Suprapubic skin (tissue), 4 donors: ENCODE data around the gene DBT. TPM values are rescaled to one million over a fixed set of nuclear protein-coding genes. Genes with fewer than 3 reads are reported as not detected.

Experiments used
- DNase-seq, 2 donors: peaks; one replicate each; pipeline ENCODE4 v3.0.0-alpha.2; 2019; ENCODE audit warnings: low spot score in 2 of 2
- H3K27ac ChIP-seq: fragments of 200-600 bp; sonication (generic); one replicate; pipeline ENCODE4 v1.5.1; 2019
- H3K27me3 ChIP-seq: fragments of 200-600 bp; sonication (generic); one replicate; pipeline ENCODE4 v1.5.1; 2019
- H3K36me3 ChIP-seq: fragments of 200-600 bp; sonication (generic); one replicate; pipeline ENCODE4 v1.5.1; 2019
- H3K4me1 ChIP-seq: fragments of 200-600 bp; sonication (generic); one replicate; pipeline ENCODE4 v1.5.1; 2019
- H3K4me3 ChIP-seq: fragments of 200-600 bp; sonication (generic); one replicate; pipeline ENCODE4 v1.5.1; 2019; ENCODE audit warnings: mild to moderate bottlenecking
- H3K9me3 ChIP-seq: fragments of 200-600 bp; sonication (generic); one replicate; pipeline ENCODE4 v1.5.1; 2019
- CTCF ChIP-seq, 2 donors: fragments of 200-600 bp in 1 of 2; fragments of 450-650 bp in 1 of 2; sonication (generic) in 1 of 2; IDR thresholded peaks; one replicate each; pipeline ENCODE4 v1.5.1; 2016 to 2019; ENCODE audit warnings: antibody characterized with exemption in 2 of 2, mild to moderate bottlenecking in 1 of 2, moderate library complexity in 1 of 2
- EP300 ChIP-seq: sonication (generic); formaldehyde crosslinking; IDR thresholded peaks from one replicate; pipeline ENCODE4 v1.6.1; 2017; ENCODE audit warnings: antibody characterized with exemption
- POLR2A ChIP-seq, 2 donors: fragments of 450-650 bp; IDR thresholded peaks; one replicate each; pipeline ENCODE4 v1.6.1; 2017; ENCODE audit warnings: antibody characterized with exemption in 2 of 2, mild to moderate bottlenecking in 2 of 2, moderate library complexity in 2 of 2
- POLR2AphosphoS5 ChIP-seq, 3 donors: sonication (generic); formaldehyde crosslinking; IDR thresholded peaks; one replicate each; pipeline ENCODE4 v1.6.1; 2017; ENCODE audit warnings: antibody characterized with exemption in 3 of 3
- WGBS: methylation state at CpG from one replicate; pipeline ENCODE4 v1.1.5; 2018; 5-methylcytosine and 5-hydroxymethylcytosine counted together
- total RNA-seq, 4 donors: library from RNA; depleted of rRNA; stranded (reverse); fragments of >200 nt; gene quantifications; one replicate each; pipeline ENCODE4 v1.1.0, GENCODE V29; 2016

Gene DBT
- total RNA-seq, 4 donors from 2014 or later = 7.1 to 13.4 (median 10.2) TPM

GRCh38 chr1:100287162-100287561 lies 37.5 kb upstream of the DBT start:
- over 99% methylated on average over 3 of the region's 3 CpGs for WGBS
- H3K4me3 ChIP-seq = no peak overlapping the region
- DNase-seq = no peak
- no peaks in the 10 kb centered on the region for H3K9me3 ChIP-seq
- peaks cover 96% of the 10 kb centered on the region for H3K36me3 ChIP-seq
- no peak for TF ChIP-seq CTCF (IDR thresholded peaks at IDR 0.05)
- no peak for TF ChIP-seq POLR2AphosphoS5 (IDR thresholded peaks at IDR 0.05)
- TF ChIP-seq POLR2A (IDR thresholded peaks at IDR 0.05) = no peak
- no peaks in the 10 kb centered on the region for H3K27me3 ChIP-seq
- no peaks in the 10 kb centered on the region for H3K4me1 ChIP-seq
- H3K27ac ChIP-seq = no peak overlapping the region

GRCh38 chr1:100284591-100284990 lies 35.0 kb upstream of the DBT start:
- H3K27ac ChIP-seq = no peak overlapping the region
- H3K27me3 ChIP-seq = no peaks in the 10 kb centered on the region
- H3K4me1 ChIP-seq = no peaks in the 10 kb centered on the region
- H3K36me3 ChIP-seq = peaks cover 96% of the 10 kb centered on the region
- no peak overlapping the region for H3K4me3 ChIP-seq
- no peak for TF ChIP-seq CTCF (IDR thresholded peaks at IDR 0.05)
- TF ChIP-seq POLR2AphosphoS5 (IDR thresholded peaks at IDR 0.05) = no peak
- TF ChIP-seq EP300 = no peak
- TF ChIP-seq POLR2A (IDR thresholded peaks at IDR 0.05) = no peak
- no peak for DNase-seq
- 97% methylated on average over 5 of the region's 5 CpGs for WGBS
- H3K9me3 ChIP-seq = no peaks in the 10 kb centered on the region

- DNase-seq = no peak
- TF ChIP-seq EP300 (no peak), POLR2A (IDR thresholded peaks at IDR 0.05) (no peak), POLR2AphosphoS5 (IDR thresholded peaks at IDR 0.05) (no peak), CTCF (IDR thresholded peaks at IDR 0.05) (no peak)
- Histone ChIP-seq H3K27me3 (no peaks in the 10 kb centered on the region), H3K9me3 (no peaks in the 10 kb centered on the region), H3K36me3 (peaks cover 96% of the 10 kb centered on the region), H3K4me3 (no peak overlapping the region), H3K27ac (no peak overlapping the region), H3K4me1 (no peaks in the 10 kb centered on the region)
- WGBS = 82% methylated on average over 2 of the region's 2 CpGs
These were observed 30.5 kb upstream of the DBT start for GRCh38 chr1:100279954-100280682.

- Histone ChIP-seq H3K27me3 (no peaks in the 10 kb centered on the region), H3K36me3 (peaks cover 93% of the 10 kb centered on the region), H3K9me3 (no peaks in the 10 kb centered on the region)
These were observed 29.8 kb upstream of the DBT start for GRCh38 chr1:100279358-100279923.

More at GRCh38 chr1:100279358-100279923, 29.8 kb upstream of the DBT start:
- 77% methylated on average over 3 of the region's 3 CpGs for WGBS
- Histone ChIP-seq H3K27ac (no peak overlapping the region), H3K4me3 (no peak overlapping the region), H3K4me1 (no peaks in the 10 kb centered on the region)
- DNase-seq = no peak
- no peak for TF ChIP-seq EP300
- no peak for TF ChIP-seq POLR2AphosphoS5 (IDR thresholded peaks at IDR 0.05)
- TF ChIP-seq POLR2A (IDR thresholded peaks at IDR 0.05) = no peak
- TF ChIP-seq CTCF (IDR thresholded peaks at IDR 0.05) = no peak
